ENCODE data around the gene CHCHD10. TPM values are rescaled to one million over a fixed set of nuclear protein-coding genes. Genes with fewer than 3 reads are reported as not detected.

CHCHD10 gene
- total RNA-seq, 1 donor from 2014 or later, result 68.8 TPM

DNA sequence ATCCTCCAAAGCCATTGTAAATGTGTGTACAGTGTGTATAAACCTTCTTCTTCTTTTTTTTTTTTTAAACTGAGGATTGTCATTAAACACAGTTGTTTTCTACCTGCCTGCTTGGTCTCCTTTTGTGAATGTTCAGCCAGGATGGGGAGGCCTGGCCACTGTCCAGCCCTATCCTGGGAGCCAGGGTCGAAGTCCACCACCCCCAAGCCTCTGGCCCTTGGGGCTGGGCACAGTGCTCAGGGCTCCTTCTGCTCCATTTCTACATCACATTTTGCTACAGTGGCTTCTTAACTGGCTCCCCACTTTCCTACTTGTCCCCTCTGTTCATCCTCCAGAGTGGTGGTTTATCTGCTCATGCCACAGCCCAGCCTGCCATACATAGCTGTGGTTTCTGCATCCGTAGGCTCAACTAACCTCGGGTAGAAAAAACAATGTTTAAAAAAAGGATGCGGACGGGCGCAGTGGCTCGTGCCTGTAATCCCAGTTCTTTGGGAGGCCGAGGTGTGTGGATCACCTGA lies 16.5 kb upstream of the CHCHD10 start:
- no peak for ATAC-seq (ENCODE audit: low read depth)
- H3K27me3 Mint-ChIP-seq, result no peaks in the 10 kb centered on the region
- intact Hi-C loops (cut with micrococcal nuclease), result no loop called here
- H3K9me3 Mint-ChIP-seq, result no peaks in the 10 kb centered on the region
- H3K27ac Mint-ChIP-seq, result no peak overlapping the region
- peaks cover 9% of the 10 kb centered on the region for H3K36me3 Mint-ChIP-seq (ENCODE audit: low read depth)
- TF ChIP-seq, protein P1, sequence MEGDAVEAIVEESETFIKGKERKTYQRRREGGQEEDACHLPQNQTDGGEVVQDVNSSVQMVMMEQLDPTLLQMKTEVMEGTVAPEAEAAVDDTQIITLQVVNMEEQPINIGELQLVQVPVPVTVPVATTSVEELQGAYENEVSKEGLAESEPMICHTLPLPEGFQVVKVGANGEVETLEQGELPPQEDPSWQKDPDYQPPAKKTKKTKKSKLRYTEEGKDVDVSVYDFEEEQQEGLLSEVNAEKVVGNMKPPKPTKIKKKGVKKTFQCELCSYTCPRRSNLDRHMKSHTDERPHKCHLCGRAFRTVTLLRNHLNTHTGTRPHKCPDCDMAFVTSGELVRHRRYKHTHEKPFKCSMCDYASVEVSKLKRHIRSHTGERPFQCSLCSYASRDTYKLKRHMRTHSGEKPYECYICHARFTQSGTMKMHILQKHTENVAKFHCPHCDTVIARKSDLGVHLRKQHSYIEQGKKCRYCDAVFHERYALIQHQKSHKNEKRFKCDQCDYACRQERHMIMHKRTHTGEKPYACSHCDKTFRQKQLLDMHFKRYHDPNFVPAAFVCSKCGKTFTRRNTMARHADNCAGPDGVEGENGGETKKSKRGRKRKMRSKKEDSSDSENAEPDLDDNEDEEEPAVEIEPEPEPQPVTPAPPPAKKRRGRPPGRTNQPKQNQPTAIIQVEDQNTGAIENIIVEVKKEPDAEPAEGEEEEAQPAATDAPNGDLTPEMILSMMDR (IDR thresholded peaks at IDR 0.05), result no peak
- ChIA-PET CTCF (no interaction called here), POLR2A (interaction anchor here (0.7 to 1.0 kb wide), 2 partner anchors 12 to 18 kb away, joined by 3 read pairs; partner anchors contain the start of gene MMP11)
- peaks cover 31% of the 10 kb centered on the region for H3K4me1 Mint-ChIP-seq
- DNase-seq, result no peak
- H3K4me3 Mint-ChIP-seq, result no peak overlapping the region

DNA sequence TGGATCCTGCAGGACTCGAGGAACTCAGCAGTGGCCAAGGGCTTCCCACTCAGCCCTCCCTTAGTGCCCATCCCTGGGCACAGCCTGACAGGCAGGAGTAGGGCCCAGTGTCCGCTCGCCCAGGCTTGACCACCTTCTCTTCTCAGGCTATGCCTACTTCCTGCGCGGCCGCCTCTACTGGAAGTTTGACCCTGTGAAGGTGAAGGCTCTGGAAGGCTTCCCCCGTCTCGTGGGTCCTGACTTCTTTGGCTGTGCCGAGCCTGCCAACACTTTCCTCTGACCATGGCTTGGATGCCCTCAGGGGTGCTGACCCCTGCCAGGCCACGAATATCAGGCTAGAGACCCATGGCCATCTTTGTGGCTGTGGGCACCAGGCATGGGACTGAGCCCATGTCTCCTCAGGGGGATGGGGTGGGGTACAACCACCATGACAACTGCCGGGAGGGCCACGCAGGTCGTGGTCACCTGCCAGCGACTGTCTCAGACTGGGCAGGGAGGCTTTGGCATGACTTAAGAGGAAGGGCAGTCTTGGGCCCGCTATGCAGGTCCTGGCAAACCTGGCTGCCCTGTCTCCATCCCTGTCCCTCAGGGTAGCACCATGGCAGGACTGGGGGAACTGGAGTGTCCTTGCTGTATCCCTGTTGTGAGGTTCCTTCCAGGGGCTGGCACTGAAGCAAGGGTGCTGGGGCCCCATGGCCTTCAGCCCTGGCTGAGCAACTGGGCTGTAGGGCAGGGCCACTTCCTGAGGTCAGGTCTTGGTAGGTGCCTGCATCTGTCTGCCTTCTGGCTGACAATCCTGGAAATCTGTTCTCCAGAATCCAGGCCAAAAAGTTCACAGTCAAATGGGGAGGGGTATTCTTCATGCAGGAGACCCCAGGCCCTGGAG lies 15.7 kb upstream of the CHCHD10 start:
- ChIA-PET POLR2A (no interaction called here), CTCF (no interaction called here)
- DNase-seq (no peak), ATAC-seq (ENCODE audit: low read depth) (no peak)
- H3K27me3 Mint-ChIP-seq, result no peaks in the 10 kb centered on the region
- H3K9me3 Mint-ChIP-seq, result no peaks in the 10 kb centered on the region
- H3K27ac Mint-ChIP-seq, result no peak overlapping the region
- TF ChIP-seq, protein P1 (IDR thresholded peaks at IDR 0.05), result no peak
- H3K4me1 Mint-ChIP-seq, result peaks cover 25% of the 10 kb centered on the region
- intact Hi-C loops (cut with micrococcal nuclease), result no loop called here
- H3K36me3 Mint-ChIP-seq (ENCODE audit: low read depth), result peaks cover 8% of the 10 kb centered on the region
- no peak overlapping the region for H3K4me3 Mint-ChIP-seq

DNA sequence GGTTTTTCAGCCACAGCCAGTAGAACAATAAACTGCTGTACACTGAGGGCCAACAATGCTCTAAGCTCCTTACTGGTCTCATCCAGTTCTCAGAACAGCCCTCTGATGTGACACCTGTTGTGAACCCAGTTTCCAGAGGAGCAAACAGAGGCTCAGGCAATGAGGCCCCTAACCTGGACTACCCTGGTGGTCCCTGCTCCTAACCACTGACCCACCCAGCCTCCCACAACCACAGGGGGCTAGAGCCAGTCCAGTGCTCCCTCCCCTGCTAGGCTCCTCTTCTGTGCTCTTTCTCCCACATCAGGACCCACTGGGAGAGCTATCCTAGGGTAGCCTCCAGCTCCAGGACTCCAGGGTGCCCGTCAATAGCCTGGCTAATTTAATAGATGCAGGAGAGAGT lies 14.9 kb upstream of the CHCHD10 start:
- H3K9me3 Mint-ChIP-seq, result no peaks in the 10 kb centered on the region

DNA sequence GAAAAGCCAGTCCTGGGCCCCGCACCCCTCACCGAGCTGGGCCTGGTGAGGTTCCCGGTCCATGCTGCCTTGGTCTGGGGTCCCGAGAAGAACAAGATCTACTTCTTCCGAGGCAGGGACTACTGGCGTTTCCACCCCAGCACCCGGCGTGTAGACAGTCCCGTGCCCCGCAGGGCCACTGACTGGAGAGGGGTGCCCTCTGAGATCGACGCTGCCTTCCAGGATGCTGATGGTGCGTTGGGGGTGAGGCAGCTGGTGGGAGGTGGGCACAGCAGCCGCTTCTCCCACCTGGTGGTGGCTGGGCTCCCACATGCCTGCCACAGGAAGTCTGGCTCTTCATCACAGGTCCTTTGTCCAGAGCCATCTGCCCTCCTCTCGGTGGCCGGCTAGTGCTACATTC lies 14.5 kb upstream of the CHCHD10 start:
- no peak for DNase-seq
- ChIA-PET CTCF (no interaction called here), POLR2A (interaction anchor here (1.1 kb wide), 1 partner anchor 10 kb away, joined by 5 read pairs; the partner anchor contains the start of gene MMP11)
- no peak for ATAC-seq (ENCODE audit: low read depth)
- intact Hi-C loops (cut with micrococcal nuclease), result no loop called here
- Mint-ChIP-seq H3K9me3 (no peaks in the 10 kb centered on the region), H3K4me1 (peaks cover 12% of the 10 kb centered on the region), H3K36me3 (ENCODE audit: low read depth) (peaks cover 4% of the 10 kb centered on the region), H3K27ac (no peak overlapping the region), H3K27me3 (no peaks in the 10 kb centered on the region), H3K4me3 (no peak overlapping the region)
- TF ChIP-seq, protein P1 (IDR thresholded peaks at IDR 0.05), result no peak

More for the DNA sequence above, 14.9 kb upstream of the CHCHD10 start:
- TF ChIP-seq, protein P1 (IDR thresholded peaks at IDR 0.05), result no peak
- no peak overlapping the region for H3K27ac Mint-ChIP-seq
- no peaks in the 10 kb centered on the region for H3K27me3 Mint-ChIP-seq
- no peak overlapping the region for H3K4me3 Mint-ChIP-seq
- peaks cover 17% of the 10 kb centered on the region for H3K4me1 Mint-ChIP-seq
- intact Hi-C loops (cut with micrococcal nuclease), result no loop called here
- ATAC-seq (ENCODE audit: low read depth) (no peak), DNase-seq (no peak)
- CTCF ChIA-PET, result no interaction called here
- peaks cover 8% of the 10 kb centered on the region for H3K36me3 Mint-ChIP-seq (ENCODE audit: low read depth)
- POLR2A ChIA-PET, result no interaction called here

DNA sequence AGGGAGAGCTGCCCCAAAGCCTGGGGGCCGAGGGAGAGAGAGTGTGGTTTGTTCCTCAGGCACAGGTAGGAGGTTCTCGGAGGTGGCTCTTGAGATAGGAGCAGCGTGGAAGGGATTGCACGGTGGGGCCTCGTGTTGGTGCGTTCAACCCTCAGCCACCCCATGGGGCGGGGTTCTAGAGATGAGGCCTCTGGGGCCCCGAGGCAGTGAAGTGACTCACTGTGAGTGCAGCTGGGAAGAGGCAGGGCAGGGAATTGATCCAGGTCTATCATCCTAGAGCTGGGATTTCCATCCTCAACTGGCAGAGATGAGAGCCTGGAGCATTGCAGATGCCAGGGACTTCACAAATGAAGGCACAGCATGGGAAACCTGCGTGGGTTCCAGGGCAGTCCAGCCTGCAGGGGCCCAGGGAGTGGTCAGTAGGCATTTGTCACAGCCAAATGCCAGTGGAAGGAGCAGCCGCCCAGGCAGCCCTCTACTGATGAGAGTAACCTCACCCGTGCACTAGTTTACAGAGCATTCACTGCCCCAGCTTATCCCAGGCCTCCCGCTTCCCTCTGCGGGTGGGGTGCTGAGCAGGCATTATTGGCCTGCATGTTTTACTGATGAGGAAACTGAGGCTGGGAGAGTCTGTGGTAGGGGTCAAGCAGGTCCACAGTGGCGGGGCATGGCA lies 13.9 kb upstream of the CHCHD10 start:
- H3K4me1 Mint-ChIP-seq, result peaks cover 11% of the 10 kb centered on the region
- no peak for ATAC-seq (ENCODE audit: low read depth)
- DNase-seq, result no peak
- H3K27me3 Mint-ChIP-seq, result no peaks in the 10 kb centered on the region
- POLR2A ChIA-PET, result interaction anchor here (0.7 to 1.1 kb wide), 2 partner anchors 9 to 57 kb away, joined by 3 to 5 read pairs; partner anchors contain the start of gene MMP11
- intact Hi-C loops (cut with micrococcal nuclease), result no loop called here
- H3K27ac Mint-ChIP-seq, result no peak overlapping the region
- CTCF ChIA-PET, result no interaction called here
- H3K4me3 Mint-ChIP-seq, result no peak overlapping the region
- TF ChIP-seq, protein P1 (IDR thresholded peaks at IDR 0.05), result no peak
- H3K36me3 Mint-ChIP-seq (ENCODE audit: low read depth), result peaks cover 4% of the 10 kb centered on the region
- H3K9me3 Mint-ChIP-seq, result no peaks in the 10 kb centered on the region
